Medulla oblongata (tissue), 1 donor: Measurements from ENCODE around the gene NR4A3.

Experiments
- DNase-seq: peaks from one replicate; pipeline ENCODE4 v3.0.0-alpha.2; 2015; ENCODE audit errors: extremely low spot score

Gene NR4A3

DNA sequence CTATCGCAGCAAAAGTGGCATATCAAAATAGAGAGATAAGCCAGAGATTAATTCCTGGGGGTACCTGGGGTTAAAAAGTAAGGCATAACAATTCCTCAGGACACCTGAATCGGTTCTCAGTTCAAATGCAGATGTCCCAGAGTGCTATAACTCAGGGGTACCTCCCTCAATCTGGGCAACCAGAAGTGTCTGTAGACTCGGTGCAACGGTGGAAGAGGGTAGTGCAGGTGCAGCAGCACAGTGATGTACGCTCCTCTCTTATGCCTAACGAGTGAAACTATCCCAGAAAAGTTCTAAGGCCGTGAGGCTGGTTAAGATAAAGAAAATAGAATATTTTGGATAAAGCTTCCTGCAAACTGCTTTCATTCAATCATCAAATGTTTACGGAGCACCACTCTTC is 7.9 kb upstream of the NR4A3 start:
- DNase-seq = no peak

DNA sequence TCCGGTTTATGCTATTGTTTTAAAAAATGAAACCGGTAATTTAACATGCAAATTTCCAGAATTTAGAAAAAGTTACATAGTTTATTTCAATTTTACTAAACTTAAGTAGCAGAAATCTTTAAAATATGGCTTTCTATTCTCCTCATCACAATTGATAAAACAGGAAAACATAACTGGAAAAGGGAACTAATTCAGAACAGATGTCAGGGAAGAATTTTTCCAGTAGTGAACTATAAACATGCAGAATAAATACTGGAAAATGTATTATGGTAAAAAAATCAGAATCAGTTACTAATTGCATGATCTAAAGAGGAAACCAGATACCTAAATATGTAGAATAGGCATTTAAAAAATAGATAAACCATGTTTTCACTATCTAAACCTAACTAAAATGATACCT is 7.3 kb upstream of the NR4A3 start:
- DNase-seq = no peak

DNA sequence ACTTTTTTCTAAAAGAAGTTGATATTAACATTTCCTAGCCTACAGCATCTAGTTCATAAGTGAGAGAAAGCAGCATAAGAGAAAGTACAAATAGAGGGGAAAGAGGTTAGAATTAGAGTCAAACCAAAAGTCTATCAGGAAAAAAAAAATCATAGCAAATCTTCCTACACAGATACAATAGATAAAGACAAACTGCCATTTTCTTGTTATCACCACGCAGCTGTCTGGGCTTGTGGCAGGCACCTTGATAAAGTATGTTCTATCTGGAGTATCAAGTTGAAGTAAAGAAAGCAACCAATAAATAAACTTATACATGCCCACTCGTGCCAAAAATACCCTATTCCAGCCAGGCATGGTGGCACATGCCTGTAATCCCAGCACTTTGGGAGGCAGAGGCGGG is 5.3 kb upstream of the NR4A3 start:
- DNase-seq = no peak

DNA sequence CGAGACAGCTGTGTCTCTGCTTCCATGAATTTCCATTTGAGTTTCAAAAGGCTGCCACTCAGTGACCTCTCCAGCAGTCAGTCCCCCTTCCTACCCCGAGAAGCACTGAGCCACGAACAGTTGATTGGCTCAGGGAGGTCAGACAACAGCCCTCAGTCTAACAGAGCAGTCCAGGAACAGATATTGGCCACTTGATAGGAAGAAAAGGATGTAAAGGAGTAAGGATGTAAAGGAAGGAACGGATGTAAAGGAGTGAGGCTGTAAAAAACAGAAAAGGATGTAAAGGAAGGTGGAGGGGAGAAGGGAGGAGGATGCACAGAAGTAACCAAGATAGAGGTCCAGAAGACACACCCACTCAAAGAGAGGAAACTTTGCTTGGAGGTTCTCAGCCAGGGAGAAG is 3.2 kb upstream of the NR4A3 start:
- peak; percentile 36 for DNase-seq

DNA sequence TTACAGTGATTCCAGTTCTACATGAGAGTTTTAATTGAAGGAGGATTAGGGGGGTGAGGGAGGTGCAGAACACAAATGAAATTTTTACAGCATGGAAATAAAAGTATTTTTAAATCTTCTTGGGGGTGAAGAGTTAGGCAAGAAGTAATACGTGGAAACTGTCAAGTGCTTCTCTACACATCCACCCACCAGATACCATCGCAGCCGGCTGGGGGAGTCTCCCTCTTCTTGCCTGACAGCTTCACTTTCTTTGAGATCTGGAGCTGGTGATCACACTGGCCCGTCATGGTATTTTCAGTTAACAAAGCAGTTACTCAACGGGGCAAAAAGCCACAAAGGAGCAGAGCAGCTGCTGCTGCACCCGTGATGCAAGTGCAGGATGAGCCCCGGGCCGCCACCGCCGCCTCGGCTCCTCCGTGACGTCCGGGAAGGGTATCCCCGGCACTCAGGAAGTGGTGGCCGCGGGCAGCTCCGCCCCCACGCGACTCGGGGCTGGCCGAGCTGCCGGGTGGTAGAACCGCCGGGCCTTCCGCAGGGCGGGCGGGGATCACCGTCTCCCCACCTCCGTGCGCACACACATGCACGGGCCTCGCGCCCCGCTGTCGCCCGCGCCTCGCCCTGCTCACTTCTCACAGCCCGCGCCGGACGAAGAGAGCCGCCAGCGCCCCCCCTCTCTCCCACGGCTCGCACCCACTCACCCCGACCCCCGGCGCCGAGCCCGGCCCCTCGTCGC is 2.4 kb upstream of the NR4A3 start:
- peak; percentile 89 for DNase-seq

DNA sequence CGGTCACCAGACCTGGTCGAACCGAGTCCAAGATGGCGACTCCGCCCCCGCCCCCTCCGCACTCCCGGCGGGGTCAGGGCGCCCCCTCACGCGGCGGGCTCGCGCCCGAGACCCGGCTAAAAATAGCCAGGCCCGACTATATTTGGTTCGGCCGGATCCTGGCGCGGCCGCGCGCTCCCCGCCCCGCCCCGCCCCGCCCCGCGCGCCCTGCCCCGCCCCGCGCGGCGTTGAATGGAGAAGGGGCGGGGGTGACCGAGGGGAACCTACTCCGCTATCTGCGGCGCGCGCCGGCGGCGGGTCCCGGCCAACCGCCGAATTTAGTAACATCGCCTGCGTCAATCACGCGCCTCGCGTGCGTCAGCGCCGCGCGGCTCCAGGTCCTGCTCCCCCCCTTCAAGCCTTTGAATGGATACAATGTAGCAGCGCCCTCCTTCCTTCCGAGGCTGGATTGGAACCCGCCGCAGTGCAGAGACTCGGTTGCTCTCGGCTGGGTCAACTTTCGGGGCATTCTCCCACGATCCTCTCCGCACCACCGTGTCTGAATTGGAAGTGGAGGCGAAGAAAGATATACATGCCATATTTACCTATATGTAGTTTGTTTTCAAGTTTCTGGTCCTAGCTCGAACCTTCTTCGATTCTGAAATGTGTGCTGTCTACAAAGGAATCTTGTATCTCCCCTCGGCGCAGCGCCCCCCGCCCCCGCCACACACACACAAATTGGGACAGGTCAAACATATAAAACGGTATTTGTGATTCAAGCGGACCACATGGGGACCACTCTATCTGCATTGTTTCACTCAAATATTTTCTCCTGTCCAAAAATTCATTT is 1.6 kb upstream of the NR4A3 start:
- peak; percentile 91 for DNase-seq

DNA sequence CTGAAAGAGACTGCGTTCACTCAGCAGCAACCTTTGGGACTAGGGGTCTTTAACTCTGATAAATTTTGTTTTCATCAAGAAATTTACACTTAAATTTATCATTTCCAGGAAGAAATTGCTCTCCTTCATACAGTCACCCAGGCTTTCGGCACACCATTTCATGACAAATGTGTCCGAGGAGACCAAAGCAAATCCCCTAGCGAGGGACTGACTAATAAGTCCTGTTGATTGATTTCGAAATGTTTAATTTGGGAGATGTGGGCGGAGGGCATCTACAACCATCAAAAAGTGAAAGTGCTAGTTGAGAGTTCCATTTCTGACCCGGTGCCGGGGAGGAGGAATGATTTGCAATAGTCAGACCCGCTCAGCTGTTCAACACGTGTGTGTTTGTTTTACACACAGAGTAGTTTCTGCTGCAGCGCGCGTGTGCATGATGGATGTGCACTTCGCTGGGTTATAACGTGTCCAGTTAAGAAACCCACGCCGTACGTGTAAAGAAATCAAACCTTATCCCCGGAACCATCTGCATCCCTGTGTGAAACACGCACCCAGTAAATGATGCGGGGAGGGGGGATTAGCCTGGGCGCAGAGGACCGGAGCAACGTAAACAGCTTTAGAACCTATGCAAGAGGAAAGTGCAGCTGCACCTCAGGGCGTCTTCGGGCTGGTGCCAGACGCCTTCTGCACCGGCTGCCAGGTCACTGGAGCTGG is 845 bp upstream of the NR4A3 start:
- DNase-seq = peak; percentile 90

DNA sequence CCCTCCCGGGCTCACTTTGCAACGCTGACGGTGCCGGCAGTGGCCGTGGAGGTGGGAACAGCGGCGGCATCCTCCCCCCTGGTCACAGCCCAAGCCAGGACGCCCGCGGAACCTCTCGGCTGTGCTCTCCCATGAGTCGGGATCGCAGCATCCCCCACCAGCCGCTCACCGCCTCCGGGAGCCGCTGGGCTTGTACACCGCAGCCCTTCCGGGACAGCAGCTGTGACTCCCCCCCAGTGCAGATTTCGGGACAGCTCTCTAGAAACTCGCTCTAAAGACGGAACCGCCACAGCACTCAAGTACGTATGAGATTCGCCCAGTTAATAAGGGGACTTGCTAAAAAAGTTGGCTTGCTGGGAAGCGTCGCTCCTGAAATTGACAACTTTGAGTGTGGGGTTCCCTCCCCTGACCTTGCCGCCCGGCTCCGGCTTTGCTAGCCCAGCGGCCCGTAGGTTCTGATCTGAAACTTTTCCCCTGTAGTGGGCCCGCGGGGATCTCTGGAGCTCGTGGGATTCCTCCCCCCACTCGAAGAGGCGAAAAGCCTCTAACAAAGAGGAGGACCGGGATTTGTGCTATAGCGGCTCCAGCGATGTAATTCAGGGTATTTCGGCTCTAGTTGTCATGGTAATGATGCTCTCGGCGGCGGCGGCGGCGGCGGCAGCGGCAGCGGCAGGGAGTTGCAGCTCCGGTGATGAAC is 572 bp downstream of the NR4A3 start:
- DNase-seq = peak; percentile 43

DNA sequence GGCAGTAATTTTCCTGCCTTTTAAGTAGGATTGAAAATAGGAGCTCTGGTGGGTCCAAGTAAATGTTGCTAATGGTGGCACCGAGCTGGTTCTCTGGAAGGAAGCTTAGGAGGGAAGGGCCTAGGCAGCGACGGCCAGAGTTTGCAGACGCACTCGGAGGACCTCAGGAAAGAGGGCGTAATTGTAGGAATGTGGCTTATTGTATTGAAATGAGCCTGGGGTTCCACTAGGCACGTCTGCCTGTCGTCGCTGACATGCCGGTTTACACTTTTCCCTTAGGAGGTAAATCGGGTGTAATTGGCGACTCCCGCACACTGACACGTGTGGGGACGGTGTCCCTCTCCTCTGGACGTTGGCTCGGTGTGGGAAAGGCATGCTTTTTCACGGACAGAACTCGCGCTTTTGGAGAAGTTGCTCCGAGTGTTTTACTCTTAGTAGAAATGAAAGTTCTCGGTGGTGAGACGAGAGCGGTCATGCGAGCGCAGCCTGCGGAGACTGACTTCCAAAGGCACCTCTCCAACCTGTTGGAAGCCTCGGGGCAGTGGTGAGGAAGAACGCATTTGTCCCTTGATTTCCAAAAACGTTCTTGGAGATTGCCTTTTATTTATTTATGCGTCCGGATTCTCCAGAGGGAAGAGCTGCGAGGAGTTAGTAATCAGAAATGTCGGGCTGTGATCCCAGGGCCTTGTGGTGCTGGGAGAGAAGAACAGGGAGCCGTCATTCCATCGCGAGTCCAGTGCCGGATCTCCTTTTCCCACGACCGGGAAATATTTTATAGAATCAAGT is 1.3 kb downstream of the NR4A3 start:
- peak; percentile 57 for DNase-seq

DNA sequence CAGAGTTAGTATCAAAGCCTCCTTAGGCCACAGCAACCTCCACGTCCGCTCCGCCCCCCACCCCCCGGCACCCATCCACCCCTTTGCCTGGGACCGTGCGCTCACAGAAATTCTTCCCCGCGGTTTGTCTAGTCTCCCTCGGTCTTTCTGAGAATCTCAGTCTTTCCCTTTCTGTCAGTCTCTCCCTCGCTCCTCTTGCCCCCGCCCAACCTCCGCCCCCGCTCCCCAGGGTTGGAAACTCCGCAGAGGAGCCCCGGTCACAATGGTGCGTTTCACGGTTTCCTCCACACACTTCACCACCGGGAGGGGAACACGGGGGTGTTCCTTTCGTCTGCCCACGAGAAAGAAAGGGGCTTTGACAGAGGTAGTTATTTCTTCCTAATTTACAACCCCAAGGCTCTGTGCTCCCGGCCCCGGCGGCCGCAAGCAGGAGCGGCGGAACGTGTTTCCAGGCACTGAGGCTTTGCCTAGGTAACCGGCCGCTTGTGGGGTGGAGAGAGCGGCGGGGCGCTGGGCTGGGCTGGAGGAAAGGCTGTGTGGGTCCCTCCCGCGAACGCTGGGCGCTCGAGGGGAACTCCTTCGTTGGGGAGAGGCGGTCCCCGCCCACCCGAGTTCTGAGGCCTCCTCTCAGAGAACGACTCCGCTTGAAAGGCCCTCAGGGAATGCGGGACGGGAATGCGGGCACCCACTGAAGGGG is 2.1 kb downstream of the NR4A3 start:
- DNase-seq = peak; percentile 38

DNA sequence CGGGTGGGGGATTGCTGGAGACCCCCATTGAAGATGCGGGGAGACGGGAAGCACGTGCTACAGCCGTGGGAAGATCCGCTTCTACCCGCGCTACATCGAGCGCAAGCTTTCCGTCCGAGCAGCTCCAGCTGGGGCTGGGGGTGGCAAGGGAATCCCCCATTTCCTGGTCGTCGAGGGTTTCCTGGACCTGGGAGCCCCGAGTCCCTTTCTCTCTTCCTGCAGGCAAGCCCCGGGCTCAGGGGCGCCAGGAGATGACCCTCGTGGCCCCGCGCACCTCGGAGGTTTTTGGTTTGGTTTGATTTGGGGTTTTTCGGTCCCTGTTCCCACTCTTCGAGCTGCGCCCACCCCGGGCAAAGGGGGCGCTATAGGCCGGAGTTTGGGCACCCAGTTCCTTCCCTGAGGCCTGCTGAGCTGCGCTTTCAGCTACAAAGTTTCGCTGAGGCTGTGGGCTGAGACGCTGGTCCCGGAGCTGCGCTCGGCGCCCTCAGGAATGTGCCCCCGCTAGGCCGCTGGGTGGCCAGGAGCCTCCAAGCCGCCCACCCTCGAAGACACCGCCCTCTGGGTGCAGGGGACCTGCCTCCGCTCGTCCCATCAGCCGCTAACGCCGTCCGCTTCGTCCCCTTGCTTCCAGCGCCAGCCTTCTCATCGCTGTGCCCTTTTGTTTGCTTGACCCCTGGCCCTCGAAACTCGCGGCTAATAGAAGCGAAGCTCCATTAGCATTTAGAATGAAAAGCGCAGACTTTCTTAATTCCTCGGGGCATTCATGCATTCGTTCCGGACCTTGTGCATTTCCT is 2.9 kb downstream of the NR4A3 start:
- peak; percentile 15 for DNase-seq

DNA sequence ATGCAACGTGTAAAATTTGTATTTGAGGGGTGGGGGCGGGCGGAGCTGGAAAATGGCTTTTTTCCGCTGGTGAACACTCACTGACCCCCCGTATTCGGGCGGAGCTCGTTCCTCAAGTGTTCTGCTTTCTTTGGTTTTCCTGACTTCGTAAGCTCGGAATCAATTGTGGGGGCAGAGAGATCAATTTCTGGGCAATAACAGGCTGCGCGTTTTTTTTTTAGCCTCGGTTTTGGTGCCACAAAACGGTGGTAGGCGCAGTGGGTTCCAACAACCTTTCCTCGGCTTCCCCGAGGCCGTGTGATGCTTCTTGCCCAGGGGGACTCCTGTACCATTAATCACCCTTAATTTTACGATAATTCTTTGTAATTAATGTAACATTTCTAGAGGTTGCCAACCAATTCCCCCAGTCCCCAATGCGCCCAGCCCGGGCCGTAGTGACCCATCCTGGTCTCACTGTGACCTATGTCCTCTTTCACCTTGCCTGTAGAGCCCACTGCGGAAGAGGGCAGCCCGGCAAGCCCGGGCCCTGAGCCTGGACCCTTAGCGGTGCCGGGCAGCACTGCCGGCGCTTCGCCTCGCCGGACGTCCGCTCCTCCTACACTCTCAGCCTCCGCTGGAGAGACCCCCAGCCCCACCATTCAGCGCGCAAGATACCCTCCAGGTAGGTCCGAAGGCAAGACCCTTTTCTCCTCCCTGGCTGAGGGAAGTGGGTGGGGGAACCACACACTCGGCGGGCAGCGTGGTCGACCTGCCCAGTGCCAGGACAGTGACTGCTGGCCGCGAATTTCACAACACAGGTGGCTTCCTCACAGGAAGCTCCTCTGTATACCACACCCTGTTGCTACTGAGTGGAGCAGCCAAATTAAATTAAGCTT is 3.7 kb downstream of the NR4A3 start:
- DNase-seq = no peak

DNA sequence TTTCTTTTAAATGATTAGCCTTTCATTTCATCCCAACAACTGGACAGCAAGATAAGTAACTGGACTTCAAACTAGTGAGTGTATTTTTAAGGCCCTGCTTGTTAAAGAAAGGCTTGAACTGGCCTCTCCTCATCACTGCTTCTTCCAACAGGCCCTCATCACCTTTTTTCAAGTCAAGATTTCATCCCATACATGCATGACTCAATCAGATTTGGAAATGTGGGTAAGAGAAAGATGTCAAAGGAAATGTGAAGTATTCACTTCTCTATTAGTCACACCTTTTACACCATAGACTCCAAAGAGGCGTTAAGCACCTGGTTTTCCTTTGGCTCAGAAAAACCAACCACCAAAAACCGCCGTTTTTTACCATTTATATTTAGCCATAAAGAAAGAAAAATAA is 4.9 kb downstream of the NR4A3 start:
- no peak for DNase-seq

DNA sequence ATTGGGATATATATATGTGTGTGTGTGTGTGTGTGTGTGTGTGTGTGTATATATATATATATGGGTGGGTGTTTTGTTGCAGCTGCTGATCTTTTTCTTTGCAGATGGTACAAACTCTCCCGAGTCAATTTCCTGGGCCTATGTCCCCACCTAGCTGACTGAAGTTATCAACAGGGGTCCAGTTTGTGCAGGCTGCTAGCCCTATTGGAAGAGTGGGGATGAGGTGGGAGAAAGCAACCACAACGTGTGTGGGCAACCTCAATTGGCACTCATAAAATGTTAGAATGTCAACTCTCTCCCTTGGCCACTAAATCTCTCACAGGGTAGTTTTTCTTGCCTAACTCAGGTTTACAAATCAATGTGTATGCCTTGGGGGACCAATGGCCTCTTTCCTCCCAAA is 5.6 kb downstream of the NR4A3 start:
- DNase-seq = no peak

DNA sequence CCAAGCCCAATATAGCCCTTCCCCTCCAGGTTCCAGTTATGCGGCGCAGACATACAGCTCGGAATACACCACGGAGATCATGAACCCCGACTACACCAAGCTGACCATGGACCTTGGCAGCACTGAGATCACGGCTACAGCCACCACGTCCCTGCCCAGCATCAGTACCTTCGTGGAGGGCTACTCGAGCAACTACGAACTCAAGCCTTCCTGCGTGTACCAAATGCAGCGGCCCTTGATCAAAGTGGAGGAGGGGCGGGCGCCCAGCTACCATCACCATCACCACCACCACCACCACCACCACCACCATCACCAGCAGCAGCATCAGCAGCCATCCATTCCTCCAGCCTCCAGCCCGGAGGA is 6.3 kb downstream of the NR4A3 start:
- DNase-seq = no peak

DNA sequence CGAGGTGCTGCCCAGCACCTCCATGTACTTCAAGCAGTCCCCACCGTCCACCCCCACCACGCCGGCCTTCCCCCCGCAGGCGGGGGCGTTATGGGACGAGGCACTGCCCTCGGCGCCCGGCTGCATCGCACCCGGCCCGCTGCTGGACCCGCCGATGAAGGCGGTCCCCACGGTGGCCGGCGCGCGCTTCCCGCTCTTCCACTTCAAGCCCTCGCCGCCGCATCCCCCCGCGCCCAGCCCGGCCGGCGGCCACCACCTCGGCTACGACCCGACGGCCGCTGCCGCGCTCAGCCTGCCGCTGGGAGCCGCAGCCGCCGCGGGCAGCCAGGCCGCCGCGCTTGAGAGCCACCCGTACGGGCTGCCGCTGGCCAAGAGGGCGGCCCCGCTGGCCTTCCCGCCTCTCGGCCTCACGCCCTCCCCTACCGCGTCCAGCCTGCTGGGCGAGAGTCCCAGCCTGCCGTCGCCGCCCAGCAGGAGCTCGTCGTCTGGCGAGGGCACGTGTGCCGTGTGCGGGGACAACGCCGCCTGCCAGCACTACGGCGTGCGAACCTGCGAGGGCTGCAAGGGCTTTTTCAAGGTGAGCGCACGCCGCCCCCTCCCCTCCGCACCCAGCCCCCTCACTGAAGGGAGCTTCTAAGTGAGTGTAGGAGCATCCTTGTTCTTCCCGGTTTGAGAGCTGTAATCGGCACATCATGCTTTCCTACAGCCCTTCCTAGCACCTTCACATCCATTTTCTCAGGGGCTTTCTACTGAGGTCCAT is 6.9 kb downstream of the NR4A3 start:
- DNase-seq = no peak

DNA sequence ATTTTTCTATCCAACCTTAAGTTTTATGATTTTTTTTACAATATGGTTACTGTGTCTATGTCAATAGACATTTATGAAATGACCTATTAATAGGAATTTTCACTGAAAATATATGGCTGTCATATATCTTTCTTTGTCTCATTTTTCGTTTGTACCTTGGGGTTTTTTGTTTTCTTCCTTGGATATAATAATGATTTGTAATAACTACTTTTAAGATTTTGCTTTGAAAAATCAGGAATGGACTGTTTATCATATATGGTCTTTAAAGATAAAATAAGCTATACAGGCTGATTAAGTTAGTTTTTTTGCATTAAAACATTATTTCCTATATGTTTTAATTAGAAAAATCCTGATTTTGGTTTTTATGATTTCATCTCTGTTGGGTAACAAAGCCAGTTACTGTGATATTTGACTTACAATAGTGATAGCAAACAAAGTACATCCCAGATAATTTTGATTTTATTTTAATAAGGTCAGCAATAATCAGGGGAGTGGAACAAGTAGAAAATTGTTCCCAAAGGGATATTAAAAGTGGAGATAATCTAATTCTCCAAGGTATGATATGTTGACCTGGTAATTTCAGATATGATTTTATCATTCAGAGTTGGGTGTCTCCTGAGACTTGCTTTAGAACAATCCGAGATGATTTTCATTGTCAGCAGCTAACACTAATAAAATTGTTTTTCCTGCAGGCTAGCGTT is 10.3 kb downstream of the NR4A3 start:
- DNase-seq = no peak

DNA sequence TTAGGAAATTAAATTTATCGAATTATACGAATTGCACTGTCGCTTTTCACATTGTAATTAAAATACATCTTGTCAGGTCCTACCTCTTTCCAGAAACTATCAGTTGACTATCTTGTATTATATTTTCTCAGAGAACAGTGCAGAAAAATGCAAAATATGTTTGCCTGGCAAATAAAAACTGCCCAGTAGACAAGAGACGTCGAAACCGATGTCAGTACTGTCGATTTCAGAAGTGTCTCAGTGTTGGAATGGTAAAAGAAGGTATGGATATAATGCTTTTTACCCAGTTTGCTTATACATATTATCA is 10.8 kb downstream of the NR4A3 start:
- DNase-seq = no peak
